ENCODE measurements around the gene AKAP9.
"Not testable (repeated sequence)": the region's sequence is repeated elsewhere in the genome, so short reads cannot be mapped to it uniquely, and the experiment has no call there.

AKAP9 gene

DNA sequence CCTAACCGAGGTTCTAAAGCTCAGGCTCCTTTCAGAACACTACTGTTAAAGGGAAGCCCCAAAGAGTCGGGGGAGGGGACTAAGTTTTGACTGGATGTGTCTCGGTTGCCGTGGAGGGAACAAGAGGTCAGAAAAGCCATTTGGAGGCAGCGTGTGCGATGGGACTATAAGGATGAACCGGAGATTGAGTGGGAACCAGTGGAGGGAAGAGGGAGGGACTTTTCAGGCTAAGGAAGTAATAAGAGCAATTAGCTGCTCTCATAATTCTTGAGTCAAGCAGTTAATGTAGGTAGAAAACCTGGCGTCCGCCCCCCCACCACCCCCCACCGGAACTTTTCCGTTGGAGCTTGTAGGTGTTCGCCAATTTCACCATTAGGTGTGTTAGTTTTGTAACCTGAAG is 491 bp upstream of the AKAP9 start:
- no peak for TF ChIP-seq CTCF (IDR thresholded peaks at IDR 0.05; ENCODE audit: low read depth, low read length, missing control alignments)
- Histone ChIP-seq H3K4me3 (ENCODE audit: low read depth, low read length) (peak overlapping the region; percentile 95), H3K36me3 (replicated peaks) (no peaks in the 10 kb centered on the region), H3K27me3 (replicated peaks) (no peaks in the 10 kb centered on the region), H3K27ac (peak overlapping the region; percentile 89)
- DNase-seq: peak; percentile 22
- in situ Hi-C loops (cut with HindIII; ENCODE audit: low pct_ligation_motif_present, low sequenced_read_pairs): no loop called here

DNA sequence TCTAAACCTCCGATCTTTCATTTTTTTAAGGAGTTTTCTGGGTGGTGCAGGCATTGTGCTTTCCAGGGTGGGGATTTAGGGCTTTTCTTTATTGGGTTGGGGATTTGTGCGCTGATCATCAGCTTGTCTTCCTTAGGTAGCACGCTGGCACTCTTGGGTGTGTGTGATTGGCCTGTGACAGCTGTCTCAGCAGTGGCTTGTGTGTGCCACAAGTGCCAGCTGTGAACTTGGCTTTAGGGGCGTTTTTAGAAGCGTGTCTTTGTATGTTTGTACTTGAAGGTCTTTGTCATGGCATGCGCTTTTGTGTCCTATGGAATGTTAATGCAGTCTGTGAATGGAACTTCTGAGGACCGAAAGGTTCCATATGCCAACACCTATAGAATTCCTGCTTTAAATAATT is 788 bp downstream of the AKAP9 start:
- H3K4me3 ChIP-seq (ENCODE audit: low read depth, low read length): peak overlapping the region; percentile 95
- in situ Hi-C loops (cut with HindIII; ENCODE audit: low pct_ligation_motif_present, low sequenced_read_pairs): no loop called here
- TF ChIP-seq CTCF (IDR thresholded peaks at IDR 0.05; ENCODE audit: low read depth, low read length, missing control alignments): no peak
- peak; percentile 23 for DNase-seq
- H3K36me3 ChIP-seq (replicated peaks): no peaks in the 10 kb centered on the region
- peak overlapping the region; percentile 89 for H3K27ac ChIP-seq
- no peaks in the 10 kb centered on the region for H3K27me3 ChIP-seq (replicated peaks)

GRCh38 chr7:91942312-91942711 is 1.6 kb downstream of the AKAP9 start:
- TF ChIP-seq CTCF (IDR thresholded peaks at IDR 0.05; ENCODE audit: low read depth, low read length, missing control alignments): no peak
- DNase-seq: no peak
- H3K4me3 ChIP-seq (ENCODE audit: low read depth, low read length): peak overlapping the region; percentile 95
- in situ Hi-C loops (cut with HindIII; ENCODE audit: low pct_ligation_motif_present, low sequenced_read_pairs): no loop called here
- no peaks in the 10 kb centered on the region for H3K27me3 ChIP-seq (replicated peaks)
- H3K36me3 ChIP-seq (replicated peaks): no peaks in the 10 kb centered on the region
- H3K27ac ChIP-seq: no peak overlapping the region

GRCh38 chr7:91944970-91945369 is 4.3 kb downstream of the AKAP9 start:
- H3K27me3 ChIP-seq (replicated peaks); H3K36me3 ChIP-seq (replicated peaks); H3K4me3 ChIP-seq (ENCODE audit: low read depth, low read length); DNase-seq; in situ Hi-C loops (cut with HindIII; ENCODE audit: low pct_ligation_motif_present, low sequenced_read_pairs): not testable (repeated sequence)
- peak overlapping the region; percentile 10 for H3K27ac ChIP-seq

- in situ Hi-C loops (cut with HindIII; ENCODE audit: low pct_ligation_motif_present, low sequenced_read_pairs): no loop called here
- Histone ChIP-seq H3K36me3 (replicated peaks) (no peaks in the 10 kb centered on the region), H3K27me3 (replicated peaks) (no peaks in the 10 kb centered on the region), H3K4me3 (ENCODE audit: low read depth, low read length) (no peak overlapping the region), H3K27ac (peak overlapping the region; percentile 10)
- peak; percentile 69 for DNase-seq
- peak; percentile 50 for TF ChIP-seq CTCF (IDR thresholded peaks at IDR 0.05; ENCODE audit: low read depth, low read length, missing control alignments)
Observed at GRCh38 chr7:91945476-91945875, 4.8 kb downstream of the AKAP9 start.

DNA sequence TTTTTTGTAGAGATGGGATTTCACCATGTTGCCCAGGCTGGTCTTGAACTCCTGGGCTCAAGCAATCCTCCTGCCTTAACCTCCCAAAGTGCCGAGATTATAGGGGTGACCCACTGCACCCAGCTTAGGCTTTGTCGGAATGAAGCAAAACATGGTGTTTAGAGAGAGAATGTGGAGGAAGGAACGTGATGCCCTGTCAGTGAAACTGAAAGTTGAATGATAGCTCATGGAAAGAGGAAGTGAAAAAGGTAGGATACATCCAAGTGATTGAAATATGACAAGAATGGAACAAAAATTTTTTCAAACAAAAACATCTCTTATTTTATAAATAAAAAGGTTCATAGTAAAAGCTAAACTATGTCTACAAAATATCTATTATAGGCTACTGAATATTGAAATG is 5.9 kb downstream of the AKAP9 start:
- Histone ChIP-seq H3K36me3 (replicated peaks) (no peaks in the 10 kb centered on the region), H3K27me3 (replicated peaks) (no peaks in the 10 kb centered on the region), H3K4me3 (ENCODE audit: low read depth, low read length) (no peak overlapping the region), H3K27ac (no peak overlapping the region)
- DNase-seq: no peak
- in situ Hi-C loops (cut with HindIII; ENCODE audit: low pct_ligation_motif_present, low sequenced_read_pairs): no loop called here
- TF ChIP-seq CTCF (IDR thresholded peaks at IDR 0.05; ENCODE audit: low read depth, low read length, missing control alignments): no peak
